ENCODE measurements around the gene KLK15.

DNA sequence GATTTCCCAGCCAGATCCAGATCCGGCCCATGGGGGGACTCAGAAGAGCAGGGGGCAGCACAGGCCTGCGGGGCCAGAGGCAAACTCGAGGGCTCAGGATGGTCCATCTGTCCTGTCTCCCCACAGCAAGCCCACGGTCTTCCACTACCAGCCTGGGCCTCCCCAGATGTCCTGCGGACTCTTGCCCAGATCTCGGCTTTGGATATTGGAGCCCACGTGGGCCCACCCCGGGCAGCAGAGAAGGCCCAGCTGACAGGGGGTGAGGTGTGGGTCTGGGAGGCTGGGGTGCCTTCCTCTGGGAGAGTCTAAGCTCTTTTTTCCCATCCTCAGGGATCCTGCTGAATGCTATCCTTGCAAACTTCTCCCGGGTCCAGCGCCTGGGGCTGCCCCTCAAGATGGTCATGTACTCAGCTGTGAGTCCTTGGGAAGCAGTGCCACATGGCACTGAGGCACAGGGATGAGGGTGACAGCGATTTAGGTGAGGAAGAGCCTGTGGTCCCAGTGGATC lies 39.8 kb downstream of the KLK15 start:
- TF ChIP-seq ELF4 (IDR thresholded peaks at IDR 0.05) (peak; percentile 18; the same call in 1 of the 2 replicates), FOXA1 (IDR thresholded peaks at IDR 0.05) (no peak), FOXM1 (IDR thresholded peaks at IDR 0.05; ENCODE audit: borderline replicate concordance) (no peak), CTBP1 (IDR thresholded peaks at IDR 0.05; ENCODE audit: borderline replicate concordance) (no peak), HDGF (IDR thresholded peaks at IDR 0.05; ENCODE audit: borderline replicate concordance) (no peak), SUZ12 (IDR thresholded peaks at IDR 0.05) (no peak), BHLHE40 (IDR thresholded peaks at IDR 0.05; ENCODE audit: borderline replicate concordance) (no peak), TARDBP (IDR thresholded peaks at IDR 0.05) (no peak), SP1 (IDR thresholded peaks at IDR 0.05) (no peak)
- TF ChIP-seq, protein P1, sequence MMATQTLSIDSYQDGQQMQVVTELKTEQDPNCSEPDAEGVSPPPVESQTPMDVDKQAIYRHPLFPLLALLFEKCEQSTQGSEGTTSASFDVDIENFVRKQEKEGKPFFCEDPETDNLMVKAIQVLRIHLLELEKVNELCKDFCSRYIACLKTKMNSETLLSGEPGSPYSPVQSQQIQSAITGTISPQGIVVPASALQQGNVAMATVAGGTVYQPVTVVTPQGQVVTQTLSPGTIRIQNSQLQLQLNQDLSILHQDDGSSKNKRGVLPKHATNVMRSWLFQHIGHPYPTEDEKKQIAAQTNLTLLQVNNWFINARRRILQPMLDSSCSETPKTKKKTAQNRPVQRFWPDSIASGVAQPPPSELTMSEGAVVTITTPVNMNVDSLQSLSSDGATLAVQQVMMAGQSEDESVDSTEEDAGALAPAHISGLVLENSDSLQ (IDR thresholded peaks at IDR 0.05) = no peak

Data from HEK293T (cell line).